SK-N-SH (cell line): Measurements from ENCODE around the gene RICTOR. TPM values are rescaled to one million over a fixed set of nuclear protein-coding genes. Genes with fewer than 3 reads are reported as not detected.

Experiments
- CTCF ChIA-PET: fragments of 300-600, 350-600 bp; formaldehyde crosslinking; extraction: SDS; loops from one replicate; lab custom pipeline; 2021; lab: Yijun Ruan, JAX
- POLR2A ChIA-PET: fragments of 350-600 bp; sonication (Branson Sonifier 250); formaldehyde crosslinking; extraction: SDS; loops from one replicate; lab custom pipeline; 2020; ENCODE audit warnings: antibody characterized with exemption, inconsistent platforms; lab: Yijun Ruan, JAX
- DNase-seq: peaks from one replicate; pipeline ENCODE4 v3.0.0; 2012
- H2AFZ ChIP-seq: fragments of 200-600 bp; sonication (generic); 2 replicates; pipeline ENCODE4 v1.8.1; 2016; ENCODE audit warnings: antibody characterized with exemption, mild to moderate bottlenecking, low read depth
- H3F3A ChIP-seq: fragments of 200-600 bp; sonication (generic); replicated peaks from 2 replicates; pipeline ENCODE3; 2016; ENCODE audit warnings: antibody characterized with exemption, mild to moderate bottlenecking; ENCODE audit not compliant: insufficient read depth
- H3K27ac ChIP-seq, 2 experiments: fragments of 200-500 bp in 1 of 2; fragments of 200-600 bp in 1 of 2; sonication (Bioruptor generic) in 1 of 2; sonication (generic), shearing (Covaris generic) in 1 of 2; 2 replicates each; pipeline versions ENCODE4 v1.5.1 to v1.6.1; 2014 to 2016; ENCODE audit warnings: low read depth in 2 of 2, inconsistent platforms in 1 of 2, low read length in 1 of 2, mild to moderate bottlenecking in 1 of 2, mixed read lengths in 1 of 2
- H3K27me3 ChIP-seq: fragments of 200-600 bp; sonication (generic), shearing (Covaris generic); 2 replicates; pipeline ENCODE4 v1.6.1; 2016; ENCODE audit warnings: mixed run types; ENCODE audit not compliant: insufficient read depth
- H3K36me3 ChIP-seq, 2 experiments: fragments of 200-500 bp in 1 of 2; fragments of 200-600 bp in 1 of 2; sonication (Bioruptor generic) in 1 of 2; sonication (generic) in 1 of 2; replicated peaks in 1 of 2; 2 replicates each; pipeline versions ENCODE3 to v1.5.1; 2014 to 2016; ENCODE audit warnings: low read length in 1 of 2, mild to moderate bottlenecking in 1 of 2; ENCODE audit not compliant: insufficient read depth in 2 of 2, control insufficient read depth in 1 of 2
- H3K4me1 ChIP-seq, 2 experiments: fragments of 200-500 bp in 1 of 2; fragments of 200-600 bp in 1 of 2; sonication (Bioruptor generic) in 1 of 2; sonication (generic), shearing (Covaris generic) in 1 of 2; 2 replicates each; pipeline versions ENCODE4 v1.5.1 to v1.6.1; 2014 to 2016; ENCODE audit warnings: low read depth in 1 of 2, low read length in 1 of 2, mixed run types in 1 of 2; ENCODE audit not compliant: insufficient read depth in 2 of 2, control insufficient read depth in 1 of 2
- H3K4me2 ChIP-seq: fragments of 200-600 bp; sonication (generic), shearing (Covaris generic); 2 replicates; pipeline ENCODE4 v1.6.1; 2017; ENCODE audit warnings: mixed run types
- H3K4me3 ChIP-seq, 2 experiments: fragments of 200-500 bp in 1 of 2; fragments of 200-600 bp in 1 of 2; sonication (Bioruptor generic) in 1 of 2; sonication (generic), shearing (Covaris generic) in 1 of 2; 2 replicates each; pipeline versions ENCODE4 v1.5.1 to v1.8.1; 2014 to 2016; ENCODE audit warnings: low read depth in 2 of 2, inconsistent platforms in 1 of 2, low read length in 1 of 2, mild to moderate bottlenecking in 1 of 2, mixed read lengths in 1 of 2, moderate library complexity in 1 of 2
- H3K79me2 ChIP-seq: fragments of 200-600 bp; sonication (generic); 2 replicates; pipeline ENCODE4 v1.8.1; 2017; ENCODE audit warnings: mild to moderate bottlenecking; ENCODE audit not compliant: insufficient read depth
- H3K9ac ChIP-seq: fragments of 200-600 bp; sonication (generic); 2 replicates; pipeline ENCODE4 v1.6.1; 2017; ENCODE audit warnings: mixed run types
- H3K9me2 ChIP-seq: fragments of 200-600 bp; sonication (generic); 2 replicates; pipeline ENCODE4 v1.6.1; 2017; ENCODE audit warnings: mixed run types
- H3K9me3 ChIP-seq: fragments of 200-600 bp; sonication (generic); 2 replicates; pipeline ENCODE4 v1.6.1; 2017; ENCODE audit warnings: mixed run types, mild to moderate bottlenecking, moderate library complexity
- H4K20me1 ChIP-seq: fragments of 200-600 bp; sonication (generic); 2 replicates; pipeline ENCODE4 v1.6.1; 2017; ENCODE audit warnings: mild to moderate bottlenecking, mixed run types; ENCODE audit not compliant: insufficient read depth
- CHD2 ChIP-seq: fragments of 150-350 bp; IDR thresholded peaks from 2 replicates; pipeline ENCODE4 v1.6.1; 2018; ENCODE audit warnings: low read length; ENCODE audit not compliant: partially characterized antibody
- CTCF ChIP-seq: fragments of 200-600 bp; sonication (generic); IDR thresholded peaks from 2 replicates; pipeline ENCODE4 v1.6.1; 2017; ENCODE audit warnings: antibody characterized with exemption, mild to moderate bottlenecking, moderate library complexity
- ELF1 ChIP-seq: IDR thresholded peaks from 2 replicates; pipeline ENCODE4 v1.4.0; 2012
- EZH2phosphoT487 ChIP-seq: fragments of 200-600 bp; sonication (generic); IDR thresholded peaks from 2 replicates; pipeline ENCODE4 v1.6.1; 2017; ENCODE audit warnings: low read depth, mixed run types, mild to moderate bottlenecking, antibody characterized with exemption, moderate library complexity, borderline replicate concordance
- FOSL2 ChIP-seq: IDR thresholded peaks from 2 replicates; pipeline ENCODE4 v1.4.0; 2012; ENCODE audit warnings: low read depth, mild to moderate bottlenecking, moderate library complexity, borderline replicate concordance
- GABPA ChIP-seq: IDR thresholded peaks from 2 replicates; pipeline ENCODE4 v1.4.0; 2012; ENCODE audit warnings: low read depth, mild to moderate bottlenecking
- GATA2 ChIP-seq: sonication (generic); formaldehyde crosslinking; IDR thresholded peaks from 2 replicates; pipeline ENCODE4 v1.5.0; 2020; ENCODE audit warnings: mild to moderate bottlenecking, missing genetic modification reagents
- MEF2A ChIP-seq: IDR thresholded peaks from 2 replicates; pipeline ENCODE4 v1.4.0; 2012; ENCODE audit warnings: low read depth, borderline replicate concordance
- NRF1 ChIP-seq: IDR thresholded peaks from 2 replicates; pipeline ENCODE4 v1.6.1; 2012; ENCODE audit warnings: low read depth, mild to moderate bottlenecking, low read length
- PBX3 ChIP-seq: IDR thresholded peaks from 2 replicates; pipeline ENCODE4; 2012
- RFX5 ChIP-seq: IDR thresholded peaks from 2 replicates; pipeline ENCODE4 v1.6.1; 2012; ENCODE audit warnings: mild to moderate bottlenecking, improper control_type of control experiment, low read length
- RXRA ChIP-seq: IDR thresholded peaks from 2 replicates; pipeline ENCODE4 v1.4.0; 2012; ENCODE audit warnings: low read depth, mild to moderate bottlenecking, borderline replicate concordance
- SIN3A ChIP-seq: IDR thresholded peaks from 2 replicates; pipeline ENCODE4 v1.6.1; 2012; ENCODE audit warnings: low read depth, mild to moderate bottlenecking, low read length, moderate library complexity, borderline replicate concordance
- SMC3 ChIP-seq: IDR thresholded peaks from 2 replicates; pipeline ENCODE4 v1.6.1; 2012; ENCODE audit warnings: low read depth, low read length, improper control_type of control experiment
- TAF1 ChIP-seq: IDR thresholded peaks from 2 replicates; pipeline ENCODE4 v1.6.1; 2012; ENCODE audit warnings: low read depth, mild to moderate bottlenecking, low read length, moderate library complexity, borderline replicate concordance
- TCF12 ChIP-seq: IDR thresholded peaks from 2 replicates; pipeline ENCODE4 v1.4.0; 2012
- TEAD4 ChIP-seq: IDR thresholded peaks from 2 replicates; pipeline ENCODE4 v1.4.0; 2012; ENCODE audit warnings: mild to moderate bottlenecking, borderline replicate concordance; ENCODE audit not compliant: insufficient read depth
- YY1 ChIP-seq: IDR thresholded peaks from 2 replicates; pipeline ENCODE4 v1.4.0; 2012; ENCODE audit warnings: low read depth, mild to moderate bottlenecking
- WGBS: methylation state at CpG from one replicate; pipeline ENCODE4 v1.1.6; 2017; ENCODE audit warnings: low lambda C conversion rate; 5-methylcytosine and 5-hydroxymethylcytosine counted together
- polyA plus RNA-seq, 3 experiments: library from polyadenylated mRNA; depleted of rRNA; stranded (reverse); fragments of >200 nt; gene quantifications; 2 replicates each; pipeline ENCODE4 v1.2.3, GENCODE V29; 2012
- TF ChIP-seq, protein P1 (sequence below): fragments of 150-350 bp; IDR thresholded peaks from 2 replicates; pipeline ENCODE4 v1.6.1; 2016; ENCODE audit warnings: mild to moderate bottlenecking, low read depth, low read length

RICTOR gene
- polyA plus RNA-seq, 1 of the 3 experiments (the other 2 are of a cell fraction), result 1.6 TPM

DNA sequence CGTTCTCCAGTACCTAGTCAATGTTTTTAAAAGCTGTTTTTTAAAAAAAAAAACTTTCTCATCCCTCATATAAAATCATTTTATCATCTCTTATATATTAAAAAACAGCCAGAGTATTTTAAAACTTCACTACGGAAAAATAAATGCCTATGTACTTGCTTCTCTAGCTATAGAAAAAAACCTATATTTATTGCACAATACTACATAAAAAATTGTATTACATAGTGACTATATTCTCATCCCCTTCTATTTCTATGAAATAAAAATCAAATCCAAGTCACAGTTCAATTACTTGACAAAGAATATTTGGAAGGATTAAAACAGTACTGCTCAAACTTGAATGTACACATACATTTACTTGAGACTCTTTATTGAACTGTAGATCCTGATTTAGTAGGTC is 56.7 kb downstream of the RICTOR start:
- peaks cover 2% of the 10 kb centered on the region; the same call in 1 of the 2 replicates for H4K20me1 ChIP-seq
- 87% methylated on average over 2 of the region's 2 CpGs for WGBS

More for the DNA sequence above, 56.7 kb downstream of the RICTOR start:
- H2AFZ ChIP-seq, result no peak overlapping the region
- no peak for DNase-seq
- H3K4me3 ChIP-seq, result no peak overlapping the region
- no peaks in the 10 kb centered on the region for H3K9me2 ChIP-seq
- H3K27ac ChIP-seq, result no peak overlapping the region
- peaks cover 18% of the 10 kb centered on the region; the same call in 1 of the 2 replicates for H3K79me2 ChIP-seq
- no peaks in the 10 kb centered on the region for H3K9me3 ChIP-seq
- H3K27me3 ChIP-seq, result no peaks in the 10 kb centered on the region
- H3K4me1 ChIP-seq, result peaks cover 0 to 16% of the 10 kb centered on the region in 2 experiments; a peak in 3 of 4 replicates
- H3F3A ChIP-seq, result peaks cover 23% of the 10 kb centered on the region
- peaks cover 5 to 24% of the 10 kb centered on the region in 2 experiments for H3K36me3 ChIP-seq
- POLR2A ChIA-PET, result no interaction called here
- no peak overlapping the region for H3K4me2 ChIP-seq
- TF ChIP-seq, protein P1, sequence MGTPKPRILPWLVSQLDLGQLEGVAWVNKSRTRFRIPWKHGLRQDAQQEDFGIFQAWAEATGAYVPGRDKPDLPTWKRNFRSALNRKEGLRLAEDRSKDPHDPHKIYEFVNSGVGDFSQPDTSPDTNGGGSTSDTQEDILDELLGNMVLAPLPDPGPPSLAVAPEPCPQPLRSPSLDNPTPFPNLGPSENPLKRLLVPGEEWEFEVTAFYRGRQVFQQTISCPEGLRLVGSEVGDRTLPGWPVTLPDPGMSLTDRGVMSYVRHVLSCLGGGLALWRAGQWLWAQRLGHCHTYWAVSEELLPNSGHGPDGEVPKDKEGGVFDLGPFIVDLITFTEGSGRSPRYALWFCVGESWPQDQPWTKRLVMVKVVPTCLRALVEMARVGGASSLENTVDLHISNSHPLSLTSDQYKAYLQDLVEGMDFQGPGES, result no peak
- TF ChIP-seq YY1 (no peak), CHD2 (no peak), GATA2 (CRISPR knock-in tag) (no peak), MEF2A (no peak), RXRA (no peak), EZH2phosphoT487 (no peak), SIN3A (no peak), RFX5 (no peak), TCF12 (no peak), SMC3 (no peak), ELF1 (no peak), NRF1 (no peak), TEAD4 (no peak), GABPA (no peak), PBX3 (no peak), FOSL2 (no peak), TAF1 (no peak), CTCF (no peak)
- CTCF ChIA-PET, result interaction anchor here (1.1 kb wide), 1 partner anchor 64 kb away, joined by 3 read pairs; no protein-coding TSS in a partner anchor
- no peak overlapping the region for H3K9ac ChIP-seq
